ENCODE measurements around the gene MRPL11.

The MRPL11 gene

GRCh38 chr11:66428933-66429332 lies 9.7 kb downstream of the MRPL11 start:
- no peak for DNase-seq

- no peak for DNase-seq
These were observed 12.3 kb downstream of the MRPL11 start for GRCh38 chr11:66426314-66426713.

GRCh38 chr11:66421492-66422205 lies 17.0 kb downstream of the MRPL11 start:
- peak; percentile 88 for DNase-seq

- no peak for DNase-seq
These were observed 17.8 kb downstream of the MRPL11 start, which contains the start of gene NPAS4 for GRCh38 chr11:66420671-66421476. NPAS4 (plus strand) TSS chr11:66421035; CDS start chr11:66421180, 145 bp downstream.

- peak; percentile 22 for DNase-seq
These were observed 18.8 kb downstream of the MRPL11 start for GRCh38 chr11:66419825-66420224.

- DNase-seq = no peak
These were observed 19.7 kb downstream of the MRPL11 start for GRCh38 chr11:66418986-66419308.

- DNase-seq = peak; percentile 87
These were observed 20.3 kb downstream of the MRPL11 start for GRCh38 chr11:66418168-66418985.

GRCh38 chr11:66417000-66417399 lies 21.6 kb downstream of the MRPL11 start:
- peak; percentile 64 for DNase-seq

GRCh38 chr11:66415423-66415822 lies 23.2 kb downstream of the MRPL11 start:
- DNase-seq = no peak

GRCh38 chr11:66414120-66414934 lies 24.3 kb downstream of the MRPL11 start:
- DNase-seq = no peak

- no peak for DNase-seq
These were observed 25.5 kb downstream of the MRPL11 start for GRCh38 chr11:66413167-66413566.

- DNase-seq = no peak
These were observed 26.5 kb downstream of the MRPL11 start for GRCh38 chr11:66412110-66412509.

GRCh38 chr11:66411323-66411722 lies 27.3 kb downstream of the MRPL11 start:
- no peak for DNase-seq

GRCh38 chr11:66410191-66410590 lies 28.5 kb downstream of the MRPL11 start:
- DNase-seq = no peak

- DNase-seq = peak; percentile 6
These were observed 29.4 kb downstream of the MRPL11 start for GRCh38 chr11:66409226-66409625.

GRCh38 chr11:66408488-66409214 lies 30.0 kb downstream of the MRPL11 start:
- peak; percentile 95 for DNase-seq

GRCh38 chr11:66407651-66408050 lies 31.0 kb downstream of the MRPL11 start:
- DNase-seq = no peak

GRCh38 chr11:66393954-66394353 lies 44.7 kb downstream of the MRPL11 start:
- DNase-seq = no peak

- DNase-seq = no peak
These were observed 47.3 kb downstream of the MRPL11 start for GRCh38 chr11:66391322-66391721.

- DNase-seq = peak; percentile 81
These were observed 49.8 kb downstream of the MRPL11 start for GRCh38 chr11:66388780-66389386.
